IMR-90 (cell line): ENCODE data around the gene PINK1. TPM values are rescaled to one million over a fixed set of nuclear protein-coding genes. Genes with fewer than 3 reads are reported as not detected.

ENCODE experiments used
- ATAC-seq: fragments of 200-7000 bp; cut with Tn5 transposase; 2 replicates; pipeline ENCODE4 v1.9.1; 2020; ENCODE audit warnings: low read depth, mild to moderate bottlenecking, moderate library complexity
- BruUV-seq: library from RNA; stranded (reverse); fragments of 400-500 nt; replicated peaks from 2 replicates; lab custom pipeline; 2021; lab: Mats Ljungman, UMichigan
- CTCF ChIA-PET: fragments of 300-600 bp; formaldehyde crosslinking; extraction: SDS; loops from one replicate; lab custom pipeline; 2021; ENCODE audit warnings: antibody characterized with exemption; lab: Yijun Ruan, JAX
- POLR2A ChIA-PET: fragments of 300-600 bp; sonication (Branson Sonifier 250); formaldehyde crosslinking; loops from one replicate; lab custom pipeline; 2022; ENCODE audit warnings: antibody characterized with exemption; ENCODE audit not compliant: unreplicated experiment; lab: Charles Lee
- DNase-seq: peaks from one replicate; pipeline ENCODE4 v3.0.0; 2013
- H2AFZ ChIP-seq: replicated peaks from 2 replicates; pipeline ENCODE3; 2013; ENCODE audit warnings: low read length, mild to moderate bottlenecking; ENCODE audit not compliant: poor library complexity
- H2AK5ac ChIP-seq: 2 replicates; pipeline ENCODE4 v1.6.1; 2013; ENCODE audit warnings: low read depth, low read length, inconsistent platforms
- H2AK9ac ChIP-seq: replicated peaks from 2 replicates; pipeline ENCODE3; 2013; ENCODE audit warnings: mild to moderate bottlenecking, low read depth, low read length, moderate library complexity; ENCODE audit not compliant: poor library complexity
- H2BK120ac ChIP-seq: 2 replicates; pipeline ENCODE4 v1.6.1; 2013; ENCODE audit warnings: low read depth, low read length, inconsistent platforms
- H2BK15ac ChIP-seq: 3 replicates; pipeline ENCODE4 v1.6.1; 2013; ENCODE audit warnings: low read depth, low read length, inconsistent platforms
- H2BK20ac ChIP-seq: 2 replicates; pipeline ENCODE4 v1.6.1; 2013; ENCODE audit warnings: low read depth, mild to moderate bottlenecking, inconsistent platforms, low read length, moderate library complexity
- H2BK5ac ChIP-seq: 2 replicates; pipeline ENCODE4 v1.6.1; 2013; ENCODE audit warnings: mild to moderate bottlenecking, low read depth, low read length, inconsistent platforms; ENCODE audit not compliant: poor library complexity, severe bottlenecking
- H3K14ac ChIP-seq: replicated peaks from 2 replicates; pipeline ENCODE4 v1.6.1; 2013; ENCODE audit warnings: low read depth, low read length, inconsistent platforms
- H3K18ac ChIP-seq: 2 replicates; pipeline ENCODE4 v1.6.1; 2013; ENCODE audit warnings: low read depth, low read length, control low read depth
- H3K23ac ChIP-seq: 2 replicates; pipeline ENCODE4 v1.6.1; 2013; ENCODE audit warnings: low read depth, low read length, inconsistent platforms
- H3K27ac ChIP-seq: 2 replicates; pipeline ENCODE4 v1.5.1; 2013; ENCODE audit warnings: mild to moderate bottlenecking, control low read depth, low read length; ENCODE audit not compliant: insufficient read depth
- H3K27me3 ChIP-seq: 2 replicates; pipeline ENCODE4 v1.6.1; 2013; ENCODE audit warnings: low read length; ENCODE audit not compliant: control insufficient read depth, insufficient read depth
- H3K36me3 ChIP-seq: 2 replicates; pipeline ENCODE4 v1.6.1; 2013; ENCODE audit warnings: low read length, mixed read lengths; ENCODE audit not compliant: control insufficient read depth, insufficient read depth
- H3K4ac ChIP-seq: 2 replicates; pipeline ENCODE4 v1.6.1; 2013; ENCODE audit warnings: low read depth, low read length, inconsistent platforms
- H3K4me1 ChIP-seq: 2 replicates; pipeline ENCODE4 v1.6.1; 2013; ENCODE audit warnings: low read length, mixed read lengths; ENCODE audit not compliant: control insufficient read depth, insufficient read depth
- H3K4me2 ChIP-seq: 2 replicates; pipeline ENCODE4 v1.6.1; 2013; ENCODE audit warnings: low read depth, mild to moderate bottlenecking, control low read depth, low read length, moderate library complexity
- H3K4me3 ChIP-seq: 2 replicates; pipeline ENCODE4 v1.5.1; 2013; ENCODE audit warnings: low read depth, mild to moderate bottlenecking, control low read depth, low read length, moderate library complexity; ENCODE audit not compliant: insufficient read depth
- H3K56ac ChIP-seq: 2 replicates; pipeline ENCODE4 v1.6.1; 2013; ENCODE audit warnings: low read length, inconsistent platforms; ENCODE audit not compliant: insufficient read depth; ENCODE audit errors: extremely low read depth
- H3K79me1 ChIP-seq, 2 experiments: 2 replicates each; pipeline ENCODE4 v1.6.1; 2013; ENCODE audit warnings: low read length in 2 of 2, inconsistent platforms in 1 of 2, low read depth in 1 of 2
- H3K9ac ChIP-seq: 2 replicates; pipeline ENCODE4 v1.6.1; 2013; ENCODE audit warnings: low read depth, low read length, control low read depth
- H3K9me1 ChIP-seq: 2 replicates; pipeline ENCODE4 v1.6.1; 2013; ENCODE audit warnings: low read length, inconsistent platforms; ENCODE audit not compliant: insufficient read depth
- H3K9me3 ChIP-seq: 2 replicates; pipeline ENCODE4 v1.6.1; 2013; ENCODE audit warnings: low read length; ENCODE audit not compliant: control insufficient read depth, insufficient read depth
- H4K20me1 ChIP-seq: 2 replicates; pipeline ENCODE4 v1.6.1; 2013; ENCODE audit warnings: low read length, inconsistent platforms; ENCODE audit not compliant: insufficient read depth
- H4K5ac ChIP-seq: 2 replicates; pipeline ENCODE4 v1.6.1; 2013; ENCODE audit warnings: mild to moderate bottlenecking, low read depth, low read length, control low read depth
- H4K8ac ChIP-seq, 2 experiments: 2 replicates each; pipeline ENCODE4 v1.6.1; 2013; ENCODE audit warnings: low read depth in 2 of 2, low read length in 2 of 2, control low read depth in 1 of 2, inconsistent platforms in 1 of 2
- H4K91ac ChIP-seq: 2 replicates; pipeline ENCODE4 v1.6.1; 2013; ENCODE audit warnings: low read depth, low read length, inconsistent platforms; ENCODE audit not compliant: insufficient read depth
- BHLHE40 ChIP-seq: fragments of 150-350 bp; IDR thresholded peaks from 2 replicates; pipeline ENCODE4 v1.6.1; 2016; ENCODE audit warnings: mild to moderate bottlenecking, low read depth, low read length
- CHD1 ChIP-seq: IDR thresholded peaks from 2 replicates; pipeline ENCODE4 v1.6.1; 2012; ENCODE audit warnings: low read depth, low read length, improper control_type of control experiment
- CTCF ChIP-seq: conservative IDR thresholded peaks from 2 replicates; pipeline ENCODE4 v1.5.1; 2012; ENCODE audit warnings: mild to moderate bottlenecking, low read depth, low read length, improper control_type of control experiment
- FOS ChIP-seq: fragments of 150-350 bp; IDR thresholded peaks from 2 replicates; pipeline ENCODE4 v1.6.1; 2016; ENCODE audit warnings: low read depth, low read length
- MAZ ChIP-seq: IDR thresholded peaks from 2 replicates; pipeline ENCODE4 v1.6.1; 2012; ENCODE audit warnings: low read depth, mild to moderate bottlenecking, low read length, improper control_type of control experiment, moderate library complexity, borderline replicate concordance
- MXI1 ChIP-seq: IDR thresholded peaks from 2 replicates; pipeline ENCODE4 v1.6.1; 2012; ENCODE audit warnings: low read depth, mild to moderate bottlenecking, low read length, moderate library complexity, borderline replicate concordance
- RAD21 ChIP-seq: IDR thresholded peaks from 2 replicates; pipeline ENCODE4 v1.6.1; 2012; ENCODE audit warnings: low read length, improper control_type of control experiment
- RFX5 ChIP-seq: IDR thresholded peaks from 2 replicates; pipeline ENCODE4 v1.8.0; 2012; ENCODE audit warnings: low read depth, mild to moderate bottlenecking, low read length, moderate library complexity
- USF2 ChIP-seq: fragments of 150-350 bp; IDR thresholded peaks from 2 replicates; pipeline ENCODE4 v1.6.1; 2017; ENCODE audit warnings: mild to moderate bottlenecking, antibody characterized with exemption, low read length, low read depth
- WGBS, 2 experiments: methylation state at CpG; one replicate each; pipeline versions ENCODE4 v1.1.5 to v1.1.7; 2013; ENCODE audit warnings: missing lambda C conversion rate in 2 of 2; ENCODE audit not compliant: insufficient read length in 1 of 2; ENCODE audit errors: extremely low coverage in 2 of 2; 5-methylcytosine and 5-hydroxymethylcytosine counted together
- dilution Hi-C: fragments of 300-500 bp; cut with HindIII; formaldehyde crosslinking; loops from one replicate; pipeline ENCODE4 v1.14.3; 2018; ENCODE audit warnings: low sequenced_read_pairs; ENCODE audit not compliant: unreplicated experiment
- in situ Hi-C: fragments of 300-500 bp; cut with MboI; formaldehyde crosslinking; loops from 3 replicates; pipeline ENCODE4 v1.14.3; 2019; ENCODE audit warnings: low sequenced_read_pairs, inconsistent platforms, mixed read lengths
- intact Hi-C: fragments of 100-400 bp; cut with micrococcal nuclease; formaldehyde crosslinking; loops from 2 replicates; pipeline ENCODE4 v1.10.0; 2022
- polyA plus RNA-seq, 3 experiments: library from polyadenylated mRNA; depleted of rRNA; stranded (reverse); fragments of >200 nt; gene quantifications; 2 replicates each; pipeline ENCODE4 v1.2.3, GENCODE V29; 2012; ENCODE audit warnings: low replicate concordance in 1 of 3
- total RNA-seq: library from RNA; depleted of rRNA; stranded (reverse); fragments of >200 nt; gene quantifications from 2 replicates; pipeline ENCODE4 v1.2.3, GENCODE V29; 2012

Gene PINK1
- total and polyA plus RNA-seq, 2 of the 4 experiments (the other 2 are of a cell fraction): 52.9 to 55.2 TPM

GRCh38 chr1:20663365-20663764 lies 30.1 kb downstream of the PINK1 start:
- no peak for TF ChIP-seq MAZ
- TF ChIP-seq RFX5: no peak
- no peak for TF ChIP-seq CHD1
- no peak for TF ChIP-seq BHLHE40
- no peak for TF ChIP-seq FOS
- no peak for TF ChIP-seq MXI1
- no peak for TF ChIP-seq CTCF
- TF ChIP-seq RAD21: no peak
- TF ChIP-seq USF2: no peak
- Histone ChIP-seq H3K9ac (no peak overlapping the region), H3K4me1 (peaks cover 4% of the 10 kb centered on the region), H3K23ac (no peak overlapping the region), H2AFZ (no peak overlapping the region), H2AK9ac (no peak overlapping the region), H4K8ac (no peak overlapping the region), H3K9me3 (no peaks in the 10 kb centered on the region), H3K27me3 (no peaks in the 10 kb centered on the region), H3K36me3 (no peaks in the 10 kb centered on the region; the same call in 1 of the 2 replicates), H3K9me1 (peaks cover 9% of the 10 kb centered on the region), H2BK20ac (no peak overlapping the region), H3K79me1 (peaks cover 16 to 37% of the 10 kb centered on the region in 2 experiments), H3K56ac (no peak overlapping the region), H3K4ac (no peak overlapping the region), H3K4me2 (no peak overlapping the region), H4K5ac (no peak overlapping the region), H2BK120ac (no peak overlapping the region), H3K18ac (no peak overlapping the region), H4K91ac (no peak overlapping the region), H2BK5ac (no peak overlapping the region), H2BK15ac (no peak overlapping the region), H4K20me1 (no peaks in the 10 kb centered on the region; the same call in 1 of the 2 replicates), H3K27ac (no peak overlapping the region), H3K4me3 (no peak overlapping the region), H2AK5ac (no peak overlapping the region), H3K14ac (no peak overlapping the region)
- no CpG with 5 or more reads among the region's 1 CpG for WGBS, 2 experiments
- intact Hi-C loops: no loop called here
- dilution Hi-C loops: no loop called here
- in situ Hi-C loops: no loop called here
- DNase-seq: no peak
- no TSS peak for BruUV-seq
- ChIA-PET CTCF (no interaction called here), POLR2A (no interaction called here)
- ATAC-seq: no peak
